Fibroblast of mammary gland (primary cell): ENCODE data around the gene SLC34A1.
A peak's percentile ranks its signal among the peaks of the same experiment; 100 is the strongest.

Source experiments
- DNase-seq: peaks from one replicate; pipeline ENCODE4 v3.0.0-alpha.2; 2010; ENCODE audit warnings: low read depth
- H3K4me3 ChIP-seq: 2 replicates; pipeline ENCODE4 v1.5.1; 2011; ENCODE audit warnings: low read depth, mild to moderate bottlenecking, low read length, moderate library complexity; ENCODE audit not compliant: control insufficient read depth
- CTCF ChIP-seq: conservative IDR thresholded peaks from 2 replicates; pipeline ENCODE4 v1.5.1; 2011; ENCODE audit warnings: low read depth, low read length, inconsistent platforms; ENCODE audit not compliant: control insufficient read depth, insufficient read depth

SLC34A1 gene

GRCh38 chr5:177363565-177363964 is 20.7 kb upstream of the SLC34A1 start:
- no peak for TF ChIP-seq CTCF
- peak overlapping the region; percentile 9 for H3K4me3 ChIP-seq
- DNase-seq = no peak

- no peak overlapping the region for H3K4me3 ChIP-seq
- TF ChIP-seq CTCF = no peak
- DNase-seq = peak; percentile 41
These were observed 19.9 kb upstream of the SLC34A1 start for GRCh38 chr5:177364159-177364962.

DNA sequence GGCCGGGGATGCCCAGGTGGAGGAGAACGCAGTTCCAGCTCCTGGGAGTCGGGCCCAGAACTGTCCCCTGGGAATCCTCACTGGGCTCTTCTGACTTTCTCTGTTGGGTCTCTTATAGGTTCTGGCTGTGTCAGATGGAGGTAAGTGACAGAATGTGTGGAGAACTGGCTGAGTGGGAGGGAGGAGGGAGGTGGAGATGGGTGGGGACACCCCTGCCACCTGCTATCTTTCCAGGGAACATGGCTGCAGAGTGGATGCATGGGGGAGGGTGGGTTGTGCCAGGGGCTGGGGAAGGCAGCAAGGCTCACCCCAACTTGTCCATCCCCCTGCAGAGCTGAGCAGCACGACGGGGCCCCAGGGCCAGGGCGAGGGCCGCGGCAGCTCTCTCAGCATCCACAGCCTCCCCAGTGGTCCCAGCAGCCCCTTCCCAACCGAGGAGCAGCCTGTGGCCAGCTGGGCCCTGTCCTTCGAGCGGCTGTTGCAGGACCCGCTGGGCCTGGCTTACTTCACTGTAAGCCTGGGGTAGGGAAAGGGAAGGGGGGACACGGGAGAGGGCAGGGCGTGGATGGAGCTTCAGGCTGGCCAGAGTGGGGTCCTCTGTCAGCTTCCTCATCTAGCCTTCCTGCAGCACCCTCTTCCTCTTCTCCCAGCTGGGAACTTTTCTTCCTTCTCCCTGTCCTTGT is 18.2 kb upstream of the SLC34A1 start:
- no peak overlapping the region for H3K4me3 ChIP-seq
- TF ChIP-seq CTCF = no peak
- DNase-seq = no peak

- H3K4me3 ChIP-seq = peak overlapping the region; percentile 42
- TF ChIP-seq CTCF = no peak
- peak; percentile 73 for DNase-seq
These were observed 17.5 kb upstream of the SLC34A1 start for GRCh38 chr5:177366528-177367322.

GRCh38 chr5:177367323-177367848 is 16.8 kb upstream of the SLC34A1 start:
- peak overlapping the region; percentile 42 for H3K4me3 ChIP-seq
- DNase-seq = no peak
- TF ChIP-seq CTCF = no peak
